Measurements from ENCODE around the gene SYNJ2BP. TPM values are rescaled to one million over a fixed set of nuclear protein-coding genes. Genes with fewer than 3 reads are reported as not detected.

The SYNJ2BP gene
- total RNA-seq, 1 donor, result 25.0 TPM

GRCh38 chr14:70391493-70392391 is 25.1 kb downstream of the SYNJ2BP start:
- H3K4me3 ChIP-seq (ENCODE audit: low read depth, low read length), result no peak overlapping the region
- no peak for DNase-seq (ENCODE audit: low read depth)
- no peak for TF ChIP-seq CTCF (IDR thresholded peaks at IDR 0.05; ENCODE audit: insufficient read depth, low read length)

DNA sequence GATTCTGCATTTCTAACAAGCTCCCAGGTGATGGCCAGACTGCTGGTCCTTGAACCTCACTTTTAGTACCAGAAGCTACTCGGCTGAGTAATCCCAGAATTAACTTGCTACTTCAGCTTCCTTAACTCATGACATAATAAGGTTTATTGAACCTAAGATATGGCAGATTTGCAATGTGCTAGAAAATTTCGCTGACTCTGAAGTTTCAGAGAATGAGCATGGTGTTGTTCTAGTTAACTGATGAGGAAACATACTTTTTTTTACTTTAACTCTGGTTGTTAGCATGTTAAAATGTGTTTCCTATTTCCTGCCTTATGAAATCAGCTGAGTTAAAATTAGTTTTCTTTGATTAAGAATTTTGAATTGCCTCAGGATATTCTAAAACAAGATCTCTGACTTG is 34.4 kb downstream of the SYNJ2BP start:
- no peak for TF ChIP-seq CTCF (IDR thresholded peaks at IDR 0.05; ENCODE audit: insufficient read depth, low read length)
- H3K4me3 ChIP-seq (ENCODE audit: low read depth, low read length), result no peak overlapping the region
- DNase-seq (ENCODE audit: low read depth), result no peak

DNA sequence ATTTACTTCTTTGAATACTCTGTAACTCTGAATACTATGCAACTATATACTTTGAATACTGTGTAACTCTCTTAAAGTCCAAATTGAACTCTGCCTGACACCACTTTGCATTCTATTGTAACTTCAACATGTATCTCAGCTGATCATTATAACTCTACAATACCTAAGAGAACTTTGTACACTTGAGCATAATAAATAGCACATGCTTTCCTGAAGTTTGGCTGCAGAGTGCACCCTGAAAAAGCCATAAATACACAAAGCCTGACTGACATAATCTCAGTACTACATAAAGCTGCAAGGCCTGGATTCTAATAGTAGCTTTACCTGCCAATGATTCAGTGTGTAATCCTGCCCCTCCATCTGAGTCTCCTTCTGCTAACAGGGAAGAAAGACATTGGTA is 36.1 kb downstream of the SYNJ2BP start:
- no peak for TF ChIP-seq CTCF (IDR thresholded peaks at IDR 0.05; ENCODE audit: insufficient read depth, low read length)
- H3K4me3 ChIP-seq (ENCODE audit: low read depth, low read length), result no peak overlapping the region

DNA sequence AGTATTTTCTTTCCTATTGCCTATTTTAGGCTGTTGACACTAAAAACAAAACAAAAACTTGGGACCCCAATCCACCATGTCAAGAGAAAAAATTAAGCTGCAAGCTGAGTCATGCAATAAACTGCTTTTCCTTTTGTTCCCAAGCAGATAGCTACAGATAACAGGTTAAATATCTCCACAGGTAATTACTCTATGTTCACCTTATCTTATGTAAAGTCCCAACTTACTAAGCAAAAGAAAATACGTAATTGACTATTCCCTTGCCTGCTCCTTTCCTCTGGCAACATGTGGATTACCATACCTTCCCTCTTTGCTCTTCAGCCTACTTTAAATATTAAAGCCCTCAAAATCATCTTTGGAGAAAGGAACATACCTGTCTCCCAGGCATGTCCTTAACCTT is 38.2 kb downstream of the SYNJ2BP start:
- H3K4me3 ChIP-seq (ENCODE audit: low read depth, low read length), result no peak overlapping the region
- no peak for TF ChIP-seq CTCF (IDR thresholded peaks at IDR 0.05; ENCODE audit: insufficient read depth, low read length)
- no peak for DNase-seq (ENCODE audit: low read depth)

More for the DNA sequence above, 36.1 kb downstream of the SYNJ2BP start:
- DNase-seq (ENCODE audit: low read depth), result no peak

Other genes starting within 250 kb of the SYNJ2BP start
- gene SLC8A3, start 228.1 kb downstream of the SYNJ2BP start, total RNA-seq (ENCODE audit: low replicate concordance), result not detected in 2 replicates
- gene COX16, start 57.4 kb downstream of the SYNJ2BP start, total RNA-seq (ENCODE audit: low replicate concordance), result 56.7 and 88.8 TPM in 2 replicates
- gene ADAM21, start 35.1 kb upstream of the SYNJ2BP start, total RNA-seq (ENCODE audit: low replicate concordance), result 0.18 and 0.25 TPM in 2 replicates
- 1.3 and 1.4 TPM in 2 replicates for gene ADAM20, start 117.9 kb upstream of the SYNJ2BP start, total RNA-seq (ENCODE audit: low replicate concordance)
- 19.7 and 39.6 TPM in 2 replicates for gene MED6, start 183.6 kb upstream of the SYNJ2BP start, total RNA-seq (ENCODE audit: low replicate concordance)
- gene TTC9, start 224.8 kb upstream of the SYNJ2BP start, total RNA-seq (ENCODE audit: low replicate concordance), result 0.16 and 0.45 TPM in 2 replicates